ENCODE measurements around the gene GPC1.

- TF ChIP-seq YY1 (IDR thresholded peaks at IDR 0.05; ENCODE audit: insufficient read depth, insufficient replicate concordance, low read depth, low read length) (no peak), MAFK (conservative IDR thresholded peaks at IDR 0.05 in 1 of 2, IDR thresholded peaks at IDR 0.05 in 1 of 2; ENCODE audit: low read length in 2 of 2) (no peak), MIXL1 (CRISPR knock-in tag; IDR thresholded peaks at IDR 0.05) (no peak), KLF11 (CRISPR knock-in tag; IDR thresholded peaks at IDR 0.05) (no peak), HCFC1 (IDR thresholded peaks at IDR 0.05; ENCODE audit: low read depth, low read length) (no peak), POLR2AphosphoS5 (IDR thresholded peaks at IDR 0.05; ENCODE audit: low read depth, low read length) (no peak), ZNF235 (CRISPR knock-in tag; IDR thresholded peaks at IDR 0.05; ENCODE audit: borderline replicate concordance) (no peak)
- TF ChIP-seq, protein P1, sequence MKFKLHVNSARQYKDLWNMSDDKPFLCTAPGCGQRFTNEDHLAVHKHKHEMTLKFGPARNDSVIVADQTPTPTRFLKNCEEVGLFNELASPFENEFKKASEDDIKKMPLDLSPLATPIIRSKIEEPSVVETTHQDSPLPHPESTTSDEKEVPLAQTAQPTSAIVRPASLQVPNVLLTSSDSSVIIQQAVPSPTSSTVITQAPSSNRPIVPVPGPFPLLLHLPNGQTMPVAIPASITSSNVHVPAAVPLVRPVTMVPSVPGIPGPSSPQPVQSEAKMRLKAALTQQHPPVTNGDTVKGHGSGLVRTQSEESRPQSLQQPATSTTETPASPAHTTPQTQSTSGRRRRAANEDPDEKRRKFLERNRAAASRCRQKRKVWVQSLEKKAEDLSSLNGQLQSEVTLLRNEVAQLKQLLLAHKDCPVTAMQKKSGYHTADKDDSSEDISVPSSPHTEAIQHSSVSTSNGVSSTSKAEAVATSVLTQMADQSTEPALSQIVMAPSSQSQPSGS (CRISPR knock-in tag; IDR thresholded peaks at IDR 0.05) = no peak
These were observed 11.9 kb downstream of the GPC1 start for GRCh38 chr2:240447331-240447730.
